ENCODE data around the gene N4BP2L2. TPM values are rescaled to one million over a fixed set of nuclear protein-coding genes. Genes with fewer than 3 reads are reported as not detected.

Gene N4BP2L2
- total RNA-seq, 4 donors from 2014 or later = 79.8 to 722 (median 131) TPM

- Histone ChIP-seq H3K27ac (no peak overlapping the region), H3K4me1 (no peaks in the 10 kb centered on the region), H3K36me3 (no peaks in the 10 kb centered on the region), H3K27me3 (no peaks in the 10 kb centered on the region), H3K4me3 (no peak overlapping the region), H3K9me3 (no peaks in the 10 kb centered on the region)
- no peak for DNase-seq (ENCODE audit: low spot score in 2 of 2)
- 80% methylated on average over 1 of the region's 1 CpG for WGBS
- TF ChIP-seq POLR2AphosphoS5 (IDR thresholded peaks at IDR 0.05) = no peak
- TF ChIP-seq POLR2A (IDR thresholded peaks at IDR 0.05) = no peak
- TF ChIP-seq CTCF (IDR thresholded peaks at IDR 0.05) = no peak
- TF ChIP-seq EP300 (IDR thresholded peaks at IDR 0.05) = no peak
Observed at GRCh38 chr13:32448972-32449371, 89.6 kb downstream of the N4BP2L2 start.

- Histone ChIP-seq H3K27ac (no peak overlapping the region), H3K4me3 (no peak overlapping the region), H3K36me3 (no peaks in the 10 kb centered on the region), H3K27me3 (no peaks in the 10 kb centered on the region), H3K9me3 (no peaks in the 10 kb centered on the region), H3K4me1 (no peaks in the 10 kb centered on the region)
- TF ChIP-seq POLR2A (IDR thresholded peaks at IDR 0.05) (no peak), POLR2AphosphoS5 (IDR thresholded peaks at IDR 0.05) (no peak), EP300 (IDR thresholded peaks at IDR 0.05) (no peak), CTCF (IDR thresholded peaks at IDR 0.05) (no peak)
- no peak for DNase-seq (ENCODE audit: low spot score in 2 of 2)
Observed at GRCh38 chr13:32447894-32448623, 90.5 kb downstream of the N4BP2L2 start.

- WGBS = 86% methylated on average over 2 of the region's 2 CpGs
- DNase-seq (ENCODE audit: low spot score in 2 of 2) = no peak
- H3K4me3 ChIP-seq = no peak overlapping the region
- H3K27ac ChIP-seq = no peak overlapping the region
- H3K36me3 ChIP-seq = no peaks in the 10 kb centered on the region
- no peak for TF ChIP-seq POLR2A (IDR thresholded peaks at IDR 0.05)
- no peak for TF ChIP-seq POLR2AphosphoS5 (IDR thresholded peaks at IDR 0.05)
- TF ChIP-seq CTCF (IDR thresholded peaks at IDR 0.05) = no peak
- no peak for TF ChIP-seq EP300 (IDR thresholded peaks at IDR 0.05)
- H3K27me3 ChIP-seq = no peaks in the 10 kb centered on the region
- no peaks in the 10 kb centered on the region for H3K4me1 ChIP-seq
- no peaks in the 10 kb centered on the region for H3K9me3 ChIP-seq
Observed at GRCh38 chr13:32446773-32447465, 91.7 kb downstream of the N4BP2L2 start.

- H3K4me3 ChIP-seq = no peak overlapping the region
- H3K4me1 ChIP-seq = no peaks in the 10 kb centered on the region
- H3K9me3 ChIP-seq = no peaks in the 10 kb centered on the region
- no peaks in the 10 kb centered on the region for H3K27me3 ChIP-seq
- no peaks in the 10 kb centered on the region for H3K36me3 ChIP-seq
- TF ChIP-seq EP300 (IDR thresholded peaks at IDR 0.05) (no peak), POLR2A (IDR thresholded peaks at IDR 0.05) (no peak), CTCF (IDR thresholded peaks at IDR 0.05) (no peak), POLR2AphosphoS5 (IDR thresholded peaks at IDR 0.05) (no peak)
- 100% methylated on average over 3 of the region's 3 CpGs for WGBS
- H3K27ac ChIP-seq = no peak overlapping the region
- DNase-seq (ENCODE audit: low spot score in 2 of 2) = no peak
Observed at GRCh38 chr13:32446220-32446619, 92.4 kb downstream of the N4BP2L2 start.

GRCh38 chr13:32445461-32445860, 93.1 kb downstream of the N4BP2L2 start:
- H3K27ac ChIP-seq = no peak overlapping the region
- no peaks in the 10 kb centered on the region for H3K9me3 ChIP-seq
- H3K4me3 ChIP-seq = no peak overlapping the region
- TF ChIP-seq POLR2AphosphoS5 (IDR thresholded peaks at IDR 0.05) = no peak
- no peak for TF ChIP-seq CTCF (IDR thresholded peaks at IDR 0.05)
- no peak for TF ChIP-seq EP300 (IDR thresholded peaks at IDR 0.05)
- no peak for TF ChIP-seq POLR2A (IDR thresholded peaks at IDR 0.05)
- no peaks in the 10 kb centered on the region for H3K36me3 ChIP-seq
- no peaks in the 10 kb centered on the region for H3K27me3 ChIP-seq
- 94% methylated on average over 2 of the region's 2 CpGs for whole genome bisulfite sequencing
- no peaks in the 10 kb centered on the region for H3K4me1 ChIP-seq
- no peak for DNase-seq (ENCODE audit: low spot score in 2 of 2)
